Measurements from ENCODE around the gene ENKD1. TPM values are rescaled to one million over a fixed set of nuclear protein-coding genes. Genes with fewer than 3 reads are reported as not detected.

ENKD1 gene
- total RNA-seq (10.3 TPM), polyA plus RNA-seq (39.5 TPM)

DNA sequence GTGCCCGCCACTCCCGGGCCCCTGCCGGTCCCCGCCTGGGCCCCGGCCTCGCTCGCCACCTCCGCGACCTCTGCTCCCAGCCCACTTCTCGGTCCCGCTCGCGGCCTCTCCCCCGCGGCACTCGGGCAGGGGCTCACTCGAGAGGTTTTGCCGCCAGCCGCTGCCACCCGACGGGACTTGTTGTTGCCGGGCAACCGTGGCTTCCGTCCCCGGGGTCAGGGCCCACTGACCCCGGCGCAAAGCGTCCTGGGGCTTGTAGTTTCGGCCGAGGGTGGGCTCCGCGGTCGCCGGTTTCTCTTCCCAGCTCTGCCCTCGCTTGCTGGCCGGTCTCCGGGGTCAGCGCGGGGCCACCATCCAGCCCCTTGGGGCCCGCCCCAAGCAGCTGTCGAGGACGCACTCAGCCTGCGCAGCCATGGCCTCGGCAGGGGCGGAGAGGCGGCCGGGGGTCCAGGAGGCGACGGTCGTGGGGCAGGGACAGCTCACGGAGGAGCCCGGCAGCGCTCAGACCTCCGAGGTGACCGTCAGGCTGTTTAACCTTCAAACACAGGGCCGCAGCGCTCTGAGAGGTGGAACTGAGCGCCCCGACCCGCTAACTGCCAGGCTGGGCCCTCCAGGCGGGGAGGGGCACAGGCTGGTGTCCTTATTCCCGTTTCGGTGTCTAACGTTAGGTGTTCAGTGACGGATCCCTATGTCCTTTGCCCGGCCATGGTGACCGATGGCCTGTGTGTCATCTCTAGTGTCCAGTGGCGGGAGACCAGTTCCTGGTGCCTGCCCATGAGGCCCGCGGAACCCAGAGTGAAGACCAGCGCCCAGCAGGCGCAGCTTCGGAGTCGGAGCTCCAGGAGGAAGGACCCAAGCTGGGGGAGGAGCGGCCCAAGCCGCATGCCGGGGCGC, at the start of gene ENKD1, which contains the start of gene C16orf86:
Gene ENKD1, minus strand, starts transcription at position 192 of the 894 bp plus-strand sequence. CDS start 308 bp downstream, outside the sequence.
Gene C16orf86, plus strand, starts transcription at position 256 of the 894 bp plus-strand sequence. Its CDS starts 157 bp downstream, at position 413.
- H3K4me1 ChIP-seq (ENCODE audit: insufficient read depth): no peaks in the 10 kb centered on the region
- H3K27ac ChIP-seq (ENCODE audit: low read depth): peak within 1 kb of the TSS; percentile 65
- 5% methylated on average over 78 of the region's 78 CpGs for WGBS
- H3K36me3 ChIP-seq (ENCODE audit: insufficient read depth): no peaks in the 10 kb centered on the region
- no peak for DNase-seq (ENCODE audit: extremely low spot score)
- peak within 1 kb of the TSS; percentile 78 for H3K4me3 ChIP-seq (ENCODE audit: low read depth, low read length)

DNA sequence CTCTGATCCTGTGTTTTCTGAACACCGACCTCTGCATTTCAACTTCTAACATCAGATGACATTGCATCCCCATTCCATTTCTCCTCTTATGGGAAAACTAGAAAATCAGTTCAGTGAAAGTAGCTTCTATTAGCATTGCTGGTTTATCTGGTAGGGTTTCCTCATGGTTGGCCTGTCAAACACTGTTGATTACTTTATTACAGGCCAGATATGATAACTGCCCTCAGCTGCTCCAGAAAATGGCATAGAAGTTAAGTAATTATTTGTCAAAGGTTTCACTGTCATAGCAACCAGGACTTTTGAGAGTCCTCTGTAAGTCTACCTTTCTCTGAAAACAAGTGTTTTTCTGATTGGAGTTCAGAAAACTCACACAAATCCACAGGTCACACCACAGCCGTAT, 49.5 kb upstream of the ENKD1 start:
- Histone ChIP-seq H3K36me3 (ENCODE audit: insufficient read depth) (no peaks in the 10 kb centered on the region), H3K27ac (ENCODE audit: low read depth) (no peak overlapping the region), H3K4me1 (ENCODE audit: insufficient read depth) (no peaks in the 10 kb centered on the region), H3K4me3 (ENCODE audit: low read depth, low read length) (no peak overlapping the region)
- no peak for DNase-seq (ENCODE audit: extremely low spot score)
- WGBS: 92% methylated on average over 2 of the region's 2 CpGs

GRCh38 chr16:67714522-67714921, 48.0 kb upstream of the ENKD1 start:
- 75% methylated on average over 1 of the region's 1 CpG for WGBS

DNA sequence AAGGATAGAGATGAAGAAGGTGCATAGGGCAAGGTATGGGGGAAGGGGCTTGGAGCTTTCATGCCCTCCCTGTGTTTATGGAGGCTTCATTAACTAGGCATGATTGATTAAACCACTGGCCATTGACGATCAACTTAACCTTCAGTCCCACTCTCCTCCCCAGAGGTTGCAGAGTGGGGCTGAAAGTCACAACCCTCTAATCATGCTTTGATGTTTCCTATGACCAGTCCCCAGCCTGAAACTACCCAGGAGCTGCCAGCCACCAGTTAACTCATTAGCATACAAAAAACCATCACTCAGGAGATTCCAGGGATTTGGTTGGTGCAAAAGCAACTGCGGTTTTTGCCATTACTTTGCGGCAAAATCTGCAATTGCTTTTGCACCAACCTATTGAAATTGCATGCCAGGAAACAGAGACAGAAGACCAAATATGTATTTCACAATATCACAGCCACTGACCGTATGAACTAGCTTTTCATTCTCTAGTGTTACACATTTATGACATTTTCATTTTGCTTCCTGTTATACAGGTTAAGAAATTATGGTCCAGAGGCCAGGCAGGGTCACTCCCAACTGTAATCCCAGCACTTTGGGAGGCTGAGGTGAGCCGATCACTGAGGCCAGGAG, 47.2 kb upstream of the ENKD1 start:
- 83% methylated on average over 5 of the region's 5 CpGs for WGBS
- H3K4me1 ChIP-seq (ENCODE audit: insufficient read depth): no peaks in the 10 kb centered on the region

More at GRCh38 chr16:67714522-67714921, 48.0 kb upstream of the ENKD1 start:
- H3K4me1 ChIP-seq (ENCODE audit: insufficient read depth): no peaks in the 10 kb centered on the region
- H3K27ac ChIP-seq (ENCODE audit: low read depth): no peak overlapping the region
- no peaks in the 10 kb centered on the region for H3K36me3 ChIP-seq (ENCODE audit: insufficient read depth)
- no peak for DNase-seq (ENCODE audit: extremely low spot score)
- H3K4me3 ChIP-seq (ENCODE audit: low read depth, low read length): no peak overlapping the region

GRCh38 chr16:67710607-67711006, 44.1 kb upstream of the ENKD1 start:
- no peaks in the 10 kb centered on the region for H3K36me3 ChIP-seq (ENCODE audit: insufficient read depth)
- no peak overlapping the region for H3K4me3 ChIP-seq (ENCODE audit: low read depth, low read length)
- H3K27ac ChIP-seq (ENCODE audit: low read depth): no peak overlapping the region
- WGBS: 90% methylated on average over 6 of the region's 6 CpGs
- no peak for DNase-seq (ENCODE audit: extremely low spot score)
- H3K4me1 ChIP-seq (ENCODE audit: insufficient read depth): no peaks in the 10 kb centered on the region

More for the DNA sequence above, 47.2 kb upstream of the ENKD1 start:
- no peak for DNase-seq (ENCODE audit: extremely low spot score)
- Histone ChIP-seq H3K27ac (ENCODE audit: low read depth) (no peak overlapping the region), H3K36me3 (ENCODE audit: insufficient read depth) (no peaks in the 10 kb centered on the region), H3K4me3 (ENCODE audit: low read depth, low read length) (no peak overlapping the region)

DNA sequence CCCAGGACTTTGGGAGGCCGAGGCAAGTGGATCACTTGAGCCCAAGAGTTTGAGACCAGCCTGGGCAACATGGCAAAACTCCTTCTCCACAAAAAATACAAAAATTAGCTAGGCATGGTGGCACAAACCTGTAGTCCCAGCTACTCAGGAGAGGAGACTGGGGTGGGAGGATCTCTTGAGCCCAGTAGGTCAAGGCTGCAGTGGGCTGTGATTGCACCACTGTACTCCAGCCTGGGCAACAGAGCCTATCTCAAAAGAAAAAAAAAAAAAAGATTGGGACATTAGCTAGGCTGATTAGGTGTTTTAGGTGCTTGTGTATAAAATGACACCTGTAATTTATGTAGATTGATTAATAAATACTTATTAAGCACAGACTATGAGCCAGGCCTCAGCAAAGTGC, 42.5 kb upstream of the ENKD1 start:
- Histone ChIP-seq H3K36me3 (ENCODE audit: insufficient read depth) (no peaks in the 10 kb centered on the region), H3K4me1 (ENCODE audit: insufficient read depth) (no peaks in the 10 kb centered on the region), H3K4me3 (ENCODE audit: low read depth, low read length) (no peak overlapping the region), H3K27ac (ENCODE audit: low read depth) (no peak overlapping the region)
- 97% methylated on average over 1 of the region's 1 CpG for WGBS
- no peak for DNase-seq (ENCODE audit: extremely low spot score)

DNA sequence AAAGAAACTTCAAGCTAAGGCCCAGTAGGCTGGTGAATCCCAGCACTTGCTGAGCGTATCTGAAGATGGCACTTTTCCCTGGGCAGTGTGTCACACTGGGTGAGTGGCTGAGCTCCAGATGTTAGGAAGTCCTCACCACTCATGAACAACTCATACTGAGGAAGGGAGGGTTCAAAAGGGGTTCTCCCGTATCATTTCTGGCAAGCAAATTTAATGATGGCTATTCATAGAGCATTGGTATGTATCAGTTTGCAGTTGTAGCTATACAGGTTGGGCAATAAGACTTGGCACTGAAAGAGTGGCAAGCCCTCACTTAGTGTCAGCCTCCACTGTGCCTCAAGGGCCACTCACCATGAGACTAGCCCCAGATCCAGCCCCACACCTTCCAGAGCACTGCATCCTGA, 41.8 kb upstream of the ENKD1 start:
- Histone ChIP-seq H3K4me1 (ENCODE audit: insufficient read depth) (no peaks in the 10 kb centered on the region), H3K36me3 (ENCODE audit: insufficient read depth) (no peaks in the 10 kb centered on the region), H3K27ac (ENCODE audit: low read depth) (no peak overlapping the region), H3K4me3 (ENCODE audit: low read depth, low read length) (no peak overlapping the region)
- WGBS: 79% methylated on average over 2 of the region's 2 CpGs
- no peak for DNase-seq (ENCODE audit: extremely low spot score)

DNA sequence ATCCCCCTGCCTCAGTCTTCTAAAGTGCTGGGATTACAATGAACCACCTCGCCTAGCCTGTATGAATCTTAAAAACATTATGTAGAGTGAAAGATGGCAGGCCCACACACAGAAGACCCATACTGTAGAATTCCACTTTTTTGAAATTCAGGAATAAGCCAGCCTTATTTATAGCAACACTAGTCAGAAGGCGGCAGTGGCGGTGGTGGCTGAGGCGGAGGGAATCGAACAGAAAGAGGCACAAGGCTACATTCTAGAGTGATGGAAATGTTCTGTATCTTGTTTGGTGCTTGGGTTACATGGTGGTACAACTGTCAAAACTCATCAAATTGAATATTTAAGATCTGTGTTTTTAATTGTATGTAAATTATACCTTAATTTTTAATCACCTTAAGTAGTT, 41.2 kb upstream of the ENKD1 start:
- 97% methylated on average over 5 of the region's 5 CpGs for WGBS
- H3K36me3 ChIP-seq (ENCODE audit: insufficient read depth): no peaks in the 10 kb centered on the region
- DNase-seq (ENCODE audit: extremely low spot score): no peak
- no peaks in the 10 kb centered on the region for H3K4me1 ChIP-seq (ENCODE audit: insufficient read depth)
- no peak overlapping the region for H3K27ac ChIP-seq (ENCODE audit: low read depth)
- H3K4me3 ChIP-seq (ENCODE audit: low read depth, low read length): no peak overlapping the region

DNA sequence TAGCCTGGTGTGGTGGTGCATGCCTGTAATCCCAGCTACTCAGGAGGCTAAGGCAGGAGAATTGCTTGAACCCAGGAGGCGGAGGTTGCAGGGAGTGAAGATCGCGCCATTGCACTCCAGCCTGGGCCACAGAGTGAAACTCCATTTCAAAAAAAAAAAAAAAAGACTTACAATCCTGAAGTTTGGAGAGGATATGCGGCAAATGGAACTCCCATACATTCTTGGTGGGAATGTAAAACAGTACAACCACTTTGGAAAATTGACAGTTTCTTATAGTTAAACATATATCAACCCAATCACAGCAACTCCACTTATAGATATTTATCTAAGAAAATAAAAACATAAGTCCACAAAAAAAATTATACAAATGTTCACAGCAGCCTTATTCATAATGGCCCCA, 40.7 kb upstream of the ENKD1 start:
- Histone ChIP-seq H3K27ac (ENCODE audit: low read depth) (no peak overlapping the region), H3K4me1 (ENCODE audit: insufficient read depth) (no peaks in the 10 kb centered on the region), H3K36me3 (ENCODE audit: insufficient read depth) (no peaks in the 10 kb centered on the region), H3K4me3 (ENCODE audit: low read depth, low read length) (no peak overlapping the region)
- 99% methylated on average over 4 of the region's 4 CpGs for WGBS
- no peak for DNase-seq (ENCODE audit: extremely low spot score)

- no peaks in the 10 kb centered on the region for H3K36me3 ChIP-seq (ENCODE audit: insufficient read depth)
- no peak overlapping the region for H3K4me3 ChIP-seq (ENCODE audit: low read depth, low read length)
- no peaks in the 10 kb centered on the region for H3K4me1 ChIP-seq (ENCODE audit: insufficient read depth)
- DNase-seq (ENCODE audit: extremely low spot score): no peak
- no peak overlapping the region for H3K27ac ChIP-seq (ENCODE audit: low read depth)
- 88% methylated on average over 5 of the region's 5 CpGs for WGBS
Measured at GRCh38 chr16:67704110-67704509, 37.6 kb upstream of the ENKD1 start.

DNA sequence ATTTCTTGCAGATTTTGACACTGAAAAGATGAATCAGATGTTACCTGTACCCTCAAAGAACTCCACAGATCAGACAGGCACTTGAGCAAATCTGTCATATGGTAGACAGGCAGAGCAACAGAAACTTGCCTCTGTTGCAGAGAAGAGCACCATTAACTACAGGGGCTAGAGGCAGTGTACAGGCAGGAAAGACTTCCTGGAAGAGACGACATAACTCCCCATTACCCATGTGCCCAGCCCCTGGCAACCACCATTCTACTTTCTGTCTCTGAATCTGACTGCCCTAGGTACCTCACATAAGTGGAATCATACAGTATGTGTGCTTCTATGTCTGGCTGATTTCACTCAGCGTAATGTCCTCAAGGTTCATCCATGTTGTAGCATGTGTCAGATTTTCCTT, 37.1 kb upstream of the ENKD1 start:
- H3K4me1 ChIP-seq (ENCODE audit: insufficient read depth): no peaks in the 10 kb centered on the region
- H3K36me3 ChIP-seq (ENCODE audit: insufficient read depth): no peaks in the 10 kb centered on the region
- no peak for DNase-seq (ENCODE audit: extremely low spot score)
- H3K4me3 ChIP-seq (ENCODE audit: low read depth, low read length): no peak overlapping the region
- H3K27ac ChIP-seq (ENCODE audit: low read depth): no peak overlapping the region
- WGBS: 76% methylated on average over 2 of the region's 2 CpGs

- DNase-seq (ENCODE audit: extremely low spot score): no peak
- H3K36me3 ChIP-seq (ENCODE audit: insufficient read depth): no peaks in the 10 kb centered on the region
- no peak overlapping the region for H3K27ac ChIP-seq (ENCODE audit: low read depth)
- H3K4me1 ChIP-seq (ENCODE audit: insufficient read depth): no peaks in the 10 kb centered on the region
- no peak overlapping the region for H3K4me3 ChIP-seq (ENCODE audit: low read depth, low read length)
- WGBS: 93% methylated on average over 4 of the region's 4 CpGs
Measured at GRCh38 chr16:67702130-67702529, 35.6 kb upstream of the ENKD1 start.

DNA sequence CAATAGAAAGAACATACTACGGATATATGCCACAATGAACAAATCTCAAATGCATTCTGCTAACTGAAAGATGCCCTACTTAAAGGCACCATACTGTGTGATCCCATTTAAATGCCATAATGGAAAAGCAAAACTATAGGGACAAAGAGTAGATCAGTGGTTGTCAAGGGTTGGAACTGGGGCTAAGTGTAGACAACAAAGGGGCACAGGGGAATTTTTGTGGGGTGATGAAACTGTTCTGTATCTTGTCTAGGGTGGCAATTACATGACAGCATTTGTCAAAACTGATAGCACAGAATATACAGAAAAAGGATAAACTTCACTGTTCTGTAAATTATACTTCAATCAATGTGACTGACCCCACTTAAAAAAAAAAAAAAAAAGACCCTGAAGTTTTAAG, 34.9 kb upstream of the ENKD1 start:
- Histone ChIP-seq H3K4me3 (ENCODE audit: low read depth, low read length) (no peak overlapping the region), H3K36me3 (ENCODE audit: insufficient read depth) (no peaks in the 10 kb centered on the region), H3K27ac (ENCODE audit: low read depth) (no peak overlapping the region), H3K4me1 (ENCODE audit: insufficient read depth) (no peaks in the 10 kb centered on the region)
- WGBS: 92% methylated on average over 1 of the region's 1 CpG
- no peak for DNase-seq (ENCODE audit: extremely low spot score)

DNA sequence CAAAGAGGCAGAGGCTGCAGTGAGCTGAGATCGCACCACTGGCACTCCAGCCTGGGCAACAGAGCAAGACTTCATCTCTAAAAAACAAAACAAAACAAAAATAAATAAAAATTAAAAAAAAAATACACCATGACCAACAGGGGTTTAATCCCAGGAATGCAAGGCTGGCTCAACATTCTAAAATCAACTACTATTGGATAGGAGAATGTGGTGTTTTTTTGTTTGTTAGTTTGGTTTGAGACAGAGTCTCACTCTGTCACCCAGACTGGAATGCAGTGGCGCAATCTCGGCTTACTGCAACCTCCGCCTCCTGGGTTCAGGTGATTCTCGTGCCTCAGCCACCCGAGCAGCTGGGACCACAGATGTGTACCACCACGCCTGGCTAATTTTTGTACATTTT, 32.7 kb upstream of the ENKD1 start:
- Histone ChIP-seq H3K4me1 (ENCODE audit: insufficient read depth) (no peaks in the 10 kb centered on the region), H3K27ac (ENCODE audit: low read depth) (no peak overlapping the region), H3K4me3 (ENCODE audit: low read depth, low read length) (no peak overlapping the region), H3K36me3 (ENCODE audit: insufficient read depth) (no peaks in the 10 kb centered on the region)
- no peak for DNase-seq (ENCODE audit: extremely low spot score)
- WGBS: 97% methylated on average over 7 of the region's 7 CpGs

Measured in urinary bladder (tissue), 4 donors.